GM23248 (cell line): ENCODE data around the gene TCTN2. TPM values are rescaled to one million over a fixed set of nuclear protein-coding genes. Genes with fewer than 3 reads are reported as not detected.

Experiments used
- DNase-seq: peaks from one replicate; pipeline ENCODE4 v3.0.0-alpha.2; 2015
- H2AFZ ChIP-seq: fragments of 200-600 bp; sonication (generic); 2 replicates; pipeline ENCODE4 v1.6.1; 2016; ENCODE audit warnings: antibody characterized with exemption
- H3F3A ChIP-seq: fragments of 200-600 bp; sonication (generic); 2 replicates; pipeline ENCODE4 v1.6.1; 2016; ENCODE audit warnings: mild to moderate bottlenecking, antibody characterized with exemption, mixed run types; ENCODE audit not compliant: insufficient read depth
- H3K27ac ChIP-seq: fragments of 200-600 bp; sonication (generic); 2 replicates; pipeline ENCODE4 v1.5.1; 2016; ENCODE audit warnings: mild to moderate bottlenecking
- H3K27me3 ChIP-seq: fragments of 200-600 bp; sonication (generic); replicated peaks from 2 replicates; pipeline ENCODE4 v1.6.1; 2016; ENCODE audit warnings: mild to moderate bottlenecking; ENCODE audit not compliant: insufficient read depth
- H3K36me3 ChIP-seq: fragments of 200-600 bp; sonication (generic); 2 replicates; pipeline ENCODE4 v1.6.1; 2016; ENCODE audit warnings: low read depth, mild to moderate bottlenecking
- H3K4me1 ChIP-seq: fragments of 200-600 bp; sonication (generic); 2 replicates; pipeline ENCODE4 v1.6.1; 2016; ENCODE audit warnings: mild to moderate bottlenecking; ENCODE audit not compliant: insufficient read depth
- H3K4me2 ChIP-seq: fragments of 200-600 bp; sonication (generic); one replicate; pipeline ENCODE4 v1.6.1; 2016; ENCODE audit warnings: mild to moderate bottlenecking; ENCODE audit not compliant: unreplicated experiment
- H3K4me3 ChIP-seq: fragments of 200-600 bp; sonication (generic); 2 replicates; pipeline ENCODE4 v1.5.1; 2016; ENCODE audit warnings: mild to moderate bottlenecking
- H3K79me2 ChIP-seq: fragments of 200-600 bp; sonication (generic); 2 replicates; pipeline ENCODE4 v1.6.1; 2016; ENCODE audit warnings: mild to moderate bottlenecking; ENCODE audit not compliant: insufficient read depth
- H3K9ac ChIP-seq: fragments of 200-600 bp; sonication (generic); 2 replicates; pipeline ENCODE4 v1.6.1; 2016; ENCODE audit warnings: mild to moderate bottlenecking
- H3K9me2 ChIP-seq: fragments of 200-600 bp; sonication (generic); 2 replicates; pipeline ENCODE4 v1.6.1; 2016; ENCODE audit warnings: mixed run types, mild to moderate bottlenecking, moderate library complexity; ENCODE audit not compliant: insufficient read depth
- H3K9me3 ChIP-seq: fragments of 200-600 bp; sonication (generic); one replicate; pipeline ENCODE4 v1.6.1; 2017; ENCODE audit warnings: low read depth
- H4K20me1 ChIP-seq: fragments of 200-600 bp; sonication (generic); 2 replicates; pipeline ENCODE4 v1.6.0; 2016; ENCODE audit not compliant: insufficient read depth
- EZH2 ChIP-seq: fragments of 200-600 bp; sonication (generic); IDR thresholded peaks from 2 replicates; pipeline ENCODE4 v1.6.1; 2018; ENCODE audit warnings: antibody characterized with exemption, mild to moderate bottlenecking; ENCODE audit not compliant: insufficient read depth, poor library complexity, severe bottlenecking
- EZH2phosphoT487 ChIP-seq: fragments of 200-600 bp; sonication (generic); IDR thresholded peaks from 2 replicates; pipeline ENCODE4 v1.6.1; 2018; ENCODE audit warnings: antibody characterized with exemption, moderate library complexity, mild to moderate bottlenecking, low read depth; ENCODE audit not compliant: insufficient read depth
- WGBS, 2 experiments: methylation state at CpG; one replicate each; pipeline ENCODE4 v1.1.6; 2015 to 2017; ENCODE audit warnings: low lambda C conversion rate in 2 of 2, low coverage in 1 of 2; ENCODE audit errors: missing lambda C conversion rate in 2 of 2; 5-methylcytosine and 5-hydroxymethylcytosine counted together
- in situ Hi-C: fragments of 300-500 bp; cut with MboI; formaldehyde crosslinking; loops from 2 replicates; pipeline ENCODE4 v1.15.0; 2020
- polyA plus RNA-seq: library from polyadenylated mRNA; unstranded; fragments of >200 nt; fragmentation: Nextera tagmentation; extraction: Ambion mirVana; gene quantifications from 2 replicates; pipeline ENCODE4 v1.2.1, GENCODE V29; 2016
- total RNA-seq: library from RNA; depleted of rRNA; stranded (reverse); fragments of >200 nt; shearing (Covaris generic); gene quantifications from 2 replicates; pipeline ENCODE4 v1.2.3, GENCODE V29; 2014

TCTN2 gene
- total and polyA plus RNA-seq, 2 experiments from 2014 or later = 5.0 to 9.3 TPM

DNA sequence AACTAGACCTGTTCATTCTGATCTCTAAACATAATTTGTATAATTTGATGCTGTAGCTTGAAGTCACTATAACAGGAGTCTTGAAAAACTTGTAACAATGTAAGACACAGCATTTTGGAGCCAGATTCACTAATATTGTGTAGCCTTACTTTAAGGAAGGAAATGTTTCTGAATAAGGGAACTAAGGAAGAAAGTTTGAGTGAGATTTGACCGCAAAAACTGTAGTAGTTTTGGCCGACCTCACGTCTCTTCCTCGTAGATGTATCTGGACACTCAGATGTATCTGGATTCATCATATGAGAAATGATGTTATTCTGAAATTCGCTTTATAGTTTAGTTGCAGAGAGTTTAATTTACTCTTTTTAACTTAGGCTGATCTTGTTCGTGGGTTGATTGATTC is 77.2 kb downstream of the TCTN2 start:
- Histone ChIP-seq H3K9me3 (no peaks in the 10 kb centered on the region), H3K4me1 (no peaks in the 10 kb centered on the region), H3K9ac (no peak overlapping the region), H3K36me3 (peaks cover 38% of the 10 kb centered on the region), H3F3A (no peaks in the 10 kb centered on the region), H2AFZ (no peak overlapping the region), H3K4me3 (no peak overlapping the region), H3K4me2 (no peak overlapping the region), H4K20me1 (no peaks in the 10 kb centered on the region), H3K27ac (no peak overlapping the region), H3K27me3 (no peaks in the 10 kb centered on the region), H3K9me2 (no peaks in the 10 kb centered on the region), H3K79me2 (no peaks in the 10 kb centered on the region)
- DNase-seq = no peak
- 94 to 98% methylated on average over 6 of the region's 6 CpGs for WGBS, 2 experiments
- in situ Hi-C loops = no loop called here
- TF ChIP-seq EZH2phosphoT487 (no peak), EZH2 (no peak)

DNA sequence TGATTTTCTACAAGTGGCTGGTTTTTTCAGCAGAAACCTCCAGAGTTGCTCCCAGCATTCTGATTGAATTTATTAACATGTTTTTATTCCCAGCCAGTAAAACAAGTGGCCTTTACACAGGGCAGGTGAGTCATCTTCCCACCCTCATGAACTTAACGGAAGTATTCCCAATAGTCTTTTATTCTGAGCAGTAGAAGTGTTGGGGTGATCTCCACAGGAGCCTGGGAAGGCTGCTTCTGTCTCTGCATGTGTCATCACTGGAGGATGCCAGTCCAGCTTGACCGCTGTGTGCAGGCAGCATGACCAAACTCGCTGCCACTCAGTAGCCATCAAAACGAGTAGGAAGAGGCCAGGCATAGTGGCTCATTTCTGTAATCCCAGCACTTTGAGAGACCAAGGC is 77.7 kb downstream of the TCTN2 start:
- peak; percentile 48 for DNase-seq
- Histone ChIP-seq H3K9me2 (no peaks in the 10 kb centered on the region), H4K20me1 (no peaks in the 10 kb centered on the region), H3F3A (no peaks in the 10 kb centered on the region), H2AFZ (no peak overlapping the region), H3K36me3 (peaks cover 38% of the 10 kb centered on the region), H3K27ac (no peak overlapping the region), H3K9me3 (no peaks in the 10 kb centered on the region), H3K27me3 (no peaks in the 10 kb centered on the region), H3K9ac (no peak overlapping the region), H3K4me1 (no peaks in the 10 kb centered on the region), H3K79me2 (no peaks in the 10 kb centered on the region), H3K4me2 (no peak overlapping the region), H3K4me3 (no peak overlapping the region)
- TF ChIP-seq EZH2 (no peak), EZH2phosphoT487 (no peak)
- 60 to 64% methylated on average over 4 of the region's 4 CpGs for WGBS, 2 experiments
- in situ Hi-C loops = no loop called here

DNA sequence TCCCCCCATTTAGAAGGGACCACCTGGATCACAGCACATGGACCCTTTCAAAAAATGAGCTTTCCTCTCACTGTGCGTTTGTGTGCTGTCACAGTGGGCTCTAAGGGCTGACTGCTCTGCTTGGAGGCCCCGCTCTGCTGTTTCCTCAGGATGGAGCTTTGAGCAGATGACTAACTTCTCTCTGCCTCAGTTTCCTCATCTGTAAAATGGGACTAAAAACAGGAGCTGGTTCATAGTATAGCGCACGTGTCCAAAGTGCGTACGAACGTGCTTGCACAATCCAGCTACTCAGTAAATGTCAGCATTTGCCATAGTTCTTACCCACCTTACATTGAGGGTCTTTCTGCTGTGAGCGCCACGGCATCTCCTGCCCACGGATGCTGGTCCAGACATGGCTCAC is 78.4 kb downstream of the TCTN2 start:
- no peaks in the 10 kb centered on the region for H4K20me1 ChIP-seq
- TF ChIP-seq EZH2phosphoT487 (no peak), EZH2 (no peak)
- 95 to 98% methylated on average over 10 of the region's 10 CpGs for WGBS, 2 experiments
- H3K4me2 ChIP-seq = no peak overlapping the region
- H3F3A ChIP-seq = no peaks in the 10 kb centered on the region
- H3K79me2 ChIP-seq = no peaks in the 10 kb centered on the region
- H3K27me3 ChIP-seq = no peaks in the 10 kb centered on the region
- no peak for DNase-seq
- no peaks in the 10 kb centered on the region for H3K9me2 ChIP-seq
- no peak overlapping the region for H3K4me3 ChIP-seq
- H2AFZ ChIP-seq = no peak overlapping the region
- in situ Hi-C loops = no loop called here
- H3K9me3 ChIP-seq = no peaks in the 10 kb centered on the region
- no peak overlapping the region for H3K27ac ChIP-seq
- H3K36me3 ChIP-seq = peaks cover 32% of the 10 kb centered on the region
- H3K9ac ChIP-seq = no peak overlapping the region
- no peaks in the 10 kb centered on the region for H3K4me1 ChIP-seq

DNA sequence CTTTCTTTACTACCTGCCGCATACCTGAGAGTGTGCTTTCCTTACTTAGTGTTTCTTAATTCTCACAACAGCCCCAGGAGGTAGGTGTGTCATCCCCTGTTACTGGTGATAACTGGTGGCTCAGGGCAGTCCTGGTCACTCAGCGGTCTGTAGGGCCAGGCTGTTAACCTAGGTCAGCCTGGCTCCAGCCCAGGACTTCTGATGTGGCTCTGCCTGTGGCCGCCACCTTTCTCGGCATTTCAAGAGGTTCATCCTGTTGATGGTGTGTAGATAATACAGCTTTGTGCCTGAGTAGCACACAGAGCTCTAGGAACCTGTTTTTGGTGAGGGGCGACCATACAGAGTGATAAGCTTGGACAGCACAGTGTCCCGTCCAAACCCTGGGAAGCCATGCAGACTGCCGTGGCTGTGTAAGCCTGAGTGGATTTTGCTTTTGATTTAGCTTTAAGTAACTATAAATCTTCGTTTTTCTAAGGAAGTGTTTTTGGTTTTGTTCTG is 79.3 kb downstream of the TCTN2 start:
- no peaks in the 10 kb centered on the region for H3K9me3 ChIP-seq
- no peak for DNase-seq
- H3K9ac ChIP-seq = no peak overlapping the region
- no peak overlapping the region for H3K27ac ChIP-seq
- H3K4me3 ChIP-seq = no peak overlapping the region
- peaks cover 38% of the 10 kb centered on the region for H3K36me3 ChIP-seq
- TF ChIP-seq EZH2phosphoT487 = no peak
- TF ChIP-seq EZH2 = no peak
- no peaks in the 10 kb centered on the region for H3F3A ChIP-seq
- H3K4me1 ChIP-seq = no peaks in the 10 kb centered on the region
- 85 to 90% methylated on average over 8 of the region's 8 CpGs for WGBS, 2 experiments
- H3K4me2 ChIP-seq = no peak overlapping the region
- H3K27me3 ChIP-seq = no peaks in the 10 kb centered on the region
- in situ Hi-C loops = no loop called here
- no peak overlapping the region for H2AFZ ChIP-seq
- no peaks in the 10 kb centered on the region for H3K79me2 ChIP-seq
- no peaks in the 10 kb centered on the region for H3K9me2 ChIP-seq
- no peaks in the 10 kb centered on the region for H4K20me1 ChIP-seq

DNA sequence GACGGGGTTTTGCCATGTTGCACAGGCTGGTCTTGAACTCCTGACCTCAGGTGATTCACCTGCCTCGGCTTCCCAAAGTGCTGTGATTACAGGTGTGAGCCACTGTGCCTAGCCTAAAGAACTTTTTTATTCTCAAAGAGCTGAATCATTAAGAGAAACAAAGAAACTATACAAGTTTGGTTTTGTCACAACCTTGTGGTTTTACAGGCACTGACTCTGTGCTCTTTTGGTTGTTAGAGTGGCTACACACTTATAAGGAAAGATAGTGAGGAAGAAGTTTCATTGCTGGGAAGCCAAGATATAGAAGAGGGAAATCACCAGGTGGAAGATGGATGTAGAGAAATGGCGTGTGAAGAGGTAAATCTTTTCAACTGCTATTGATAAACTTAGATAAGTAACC is 81.1 kb downstream of the TCTN2 start:
- Histone ChIP-seq H3K36me3 (peaks cover 34% of the 10 kb centered on the region; the same call in 1 of the 2 replicates), H3K27me3 (no peaks in the 10 kb centered on the region), H3K4me3 (no peak overlapping the region), H3K4me2 (no peak overlapping the region), H3K27ac (no peak overlapping the region), H2AFZ (no peak overlapping the region), H3K9ac (no peak overlapping the region), H3K4me1 (no peaks in the 10 kb centered on the region), H3F3A (no peaks in the 10 kb centered on the region), H3K79me2 (no peaks in the 10 kb centered on the region), H3K9me3 (no peaks in the 10 kb centered on the region), H3K9me2 (no peaks in the 10 kb centered on the region), H4K20me1 (no peaks in the 10 kb centered on the region)
- in situ Hi-C loops = no loop called here
- 96 to 100% methylated on average over 3 of the region's 3 CpGs for WGBS, 2 experiments
- TF ChIP-seq EZH2phosphoT487 = no peak
- TF ChIP-seq EZH2 = no peak
- no peak for DNase-seq
